Islet of Langerhans (tissue), 1 donor: ENCODE measurements around the gene AIRE.
"Not testable (repeated sequence)": the region's sequence is repeated elsewhere in the genome, so short reads cannot be mapped to it uniquely, and the experiment has no call there.

Source experiments
- FAIRE-seq: peaks from one replicate; lab custom pipeline; 2011; peaks lifted over from hg19 to GRCh38; lab: Jason Lieb, UNC

AIRE gene

DNA sequence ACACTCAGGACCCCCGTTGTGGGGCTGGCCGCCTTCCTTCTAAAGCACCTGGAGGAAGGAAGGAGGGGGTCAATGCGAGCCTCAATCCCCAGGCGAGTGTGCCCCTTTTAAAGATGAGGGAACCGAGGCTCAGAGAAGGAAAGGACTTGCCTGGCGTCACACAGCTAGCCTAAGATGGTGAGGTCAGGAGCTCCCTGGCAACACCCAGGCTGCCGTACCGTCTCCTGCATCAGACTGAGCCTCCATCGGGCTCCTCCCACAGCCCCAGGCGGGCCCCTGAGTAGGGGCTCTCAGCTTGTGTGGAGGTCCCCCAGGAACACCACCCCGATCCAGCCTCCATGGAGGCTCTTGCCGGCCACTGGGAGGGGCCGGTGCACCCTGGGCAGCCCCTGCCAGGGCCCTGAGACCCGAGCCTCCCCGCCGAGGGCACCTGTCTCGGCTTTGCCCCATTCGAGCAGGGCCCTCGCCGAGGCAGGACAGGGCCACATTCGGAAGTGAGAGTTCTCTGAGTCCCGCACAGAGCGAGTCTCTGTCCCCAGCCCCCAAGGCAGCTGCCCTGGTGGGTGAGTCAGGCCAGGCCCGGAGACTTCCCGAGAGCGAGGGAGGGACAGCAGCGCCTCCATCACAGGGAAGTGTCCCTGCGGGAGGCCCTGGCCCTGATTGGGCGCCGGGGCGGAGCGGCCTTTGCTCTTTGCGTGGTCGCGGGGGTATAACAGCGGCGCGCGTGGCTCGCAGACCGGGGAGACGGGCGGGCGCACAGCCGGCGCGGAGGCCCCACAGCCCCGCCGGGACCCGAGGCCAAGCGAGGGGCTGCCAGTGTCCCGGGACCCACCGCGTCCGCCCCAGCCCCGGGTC is at the start of gene AIRE:
AIRE (plus strand) TSS at position 739 of the 855 bp plus-strand sequence. CDS start 131 bp downstream, outside the sequence.
- no peak for FAIRE-seq

DNA sequence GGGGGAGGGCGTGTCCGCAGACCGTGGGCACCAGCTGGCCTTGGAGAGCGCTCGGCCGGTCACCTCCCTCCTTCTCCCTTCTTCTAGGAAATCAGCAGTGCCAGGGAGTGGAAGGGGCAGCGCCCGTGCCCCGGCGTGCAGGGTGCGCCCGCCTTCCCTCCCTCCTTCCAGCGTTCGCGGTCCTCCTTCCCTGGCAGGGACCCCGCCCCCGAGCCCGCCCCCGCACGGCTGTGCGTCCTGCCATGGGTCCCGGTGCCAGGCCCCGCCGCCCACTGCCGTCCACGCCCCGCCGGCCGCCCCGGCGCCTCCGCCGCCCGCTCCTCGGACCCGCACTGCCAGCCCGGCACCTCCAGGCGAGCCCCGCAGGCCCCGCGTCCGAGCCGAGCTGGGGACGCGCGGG is 45.3 kb upstream of the AIRE start:
- FAIRE-seq, result not testable (repeated sequence)

DNA sequence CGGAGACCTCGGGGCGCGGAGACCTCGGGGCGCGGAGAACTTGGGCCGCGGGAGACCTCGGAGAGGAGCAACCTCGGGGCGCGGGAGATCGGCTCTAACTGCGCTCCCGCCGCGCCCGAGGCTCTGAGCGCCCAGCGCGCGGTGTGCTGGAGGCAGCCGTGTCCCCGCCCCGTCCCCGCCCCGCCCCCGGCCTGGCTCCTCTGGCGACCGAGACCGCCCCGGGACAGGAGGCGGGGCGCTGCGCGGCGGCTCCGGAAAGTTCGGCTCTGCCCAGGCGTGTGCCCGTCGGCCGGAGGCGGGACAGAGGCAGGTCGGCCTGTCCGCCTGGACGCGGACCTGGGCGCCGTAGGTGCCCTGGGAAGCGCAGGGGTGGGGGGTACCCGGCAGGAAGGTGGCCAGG is 44.8 kb upstream of the AIRE start, which contains the start of gene ICOSLG:
ICOSLG (minus strand) TSS at position 102 of the 400 bp plus-strand sequence. CDS start 126 bp downstream, outside the sequence.
- FAIRE-seq, result not testable (repeated sequence)

DNA sequence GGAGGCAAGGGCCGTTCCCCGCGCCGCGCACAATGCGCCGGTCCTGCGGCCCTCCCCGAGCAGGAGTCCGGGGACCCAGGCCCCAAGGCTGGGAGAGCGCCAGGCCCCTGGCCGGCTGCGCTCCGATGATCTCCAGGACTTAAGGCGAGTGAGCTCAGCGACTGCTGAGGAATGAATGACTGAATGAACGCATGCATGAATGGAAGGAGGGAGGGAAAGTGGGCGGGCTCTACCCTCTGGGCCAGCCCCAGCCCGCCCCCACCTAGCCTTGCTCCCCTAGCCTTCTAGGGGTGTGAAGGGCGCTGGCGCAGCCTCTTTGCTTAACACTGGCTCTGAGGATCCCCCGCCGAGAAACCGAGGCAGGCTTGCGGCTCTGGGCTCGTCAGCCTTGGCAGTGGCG is 44.4 kb upstream of the AIRE start:
- FAIRE-seq, result not testable (repeated sequence)

DNA sequence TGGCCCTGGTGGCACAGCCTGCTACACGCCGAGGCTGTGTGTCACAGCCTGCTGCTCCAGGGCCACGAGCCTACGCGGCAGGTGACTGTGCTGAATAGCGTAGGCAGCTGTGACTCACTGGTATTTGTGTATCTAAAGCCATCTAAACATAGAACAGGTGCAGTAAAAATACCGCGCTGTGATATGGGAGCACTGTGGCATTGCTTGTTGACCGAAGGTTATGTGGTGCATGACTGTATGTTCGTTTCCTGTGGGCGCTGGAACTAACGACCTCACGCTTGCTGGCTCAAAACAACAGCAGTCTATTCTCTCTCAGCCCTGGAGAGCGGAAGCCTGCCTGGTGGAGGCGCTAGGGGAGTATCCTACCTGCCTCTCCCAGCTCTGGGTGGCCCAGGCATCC is 41.7 kb upstream of the AIRE start:
- not testable (repeated sequence) for FAIRE-seq

DNA sequence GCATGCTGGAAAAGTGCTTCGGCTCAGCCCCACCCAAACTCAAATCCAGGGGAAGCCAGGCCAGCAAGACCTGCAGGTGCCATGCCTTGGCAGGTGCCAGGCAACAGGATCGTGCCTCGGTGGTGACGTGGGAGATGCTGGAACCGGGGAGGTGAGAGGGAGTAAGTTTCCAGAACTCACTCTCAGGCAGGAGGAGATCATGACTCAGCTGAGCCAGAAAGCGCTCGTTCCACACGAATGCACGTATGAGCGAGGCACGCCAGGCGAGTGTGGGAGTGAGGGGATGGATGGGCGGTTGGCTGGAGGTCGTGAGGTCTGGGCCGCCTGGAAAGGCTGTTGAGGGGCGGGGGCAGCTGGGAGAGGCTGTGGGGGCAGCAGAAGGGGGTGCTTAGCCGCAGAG is 37.8 kb upstream of the AIRE start:
- FAIRE-seq, result not testable (repeated sequence)

DNA sequence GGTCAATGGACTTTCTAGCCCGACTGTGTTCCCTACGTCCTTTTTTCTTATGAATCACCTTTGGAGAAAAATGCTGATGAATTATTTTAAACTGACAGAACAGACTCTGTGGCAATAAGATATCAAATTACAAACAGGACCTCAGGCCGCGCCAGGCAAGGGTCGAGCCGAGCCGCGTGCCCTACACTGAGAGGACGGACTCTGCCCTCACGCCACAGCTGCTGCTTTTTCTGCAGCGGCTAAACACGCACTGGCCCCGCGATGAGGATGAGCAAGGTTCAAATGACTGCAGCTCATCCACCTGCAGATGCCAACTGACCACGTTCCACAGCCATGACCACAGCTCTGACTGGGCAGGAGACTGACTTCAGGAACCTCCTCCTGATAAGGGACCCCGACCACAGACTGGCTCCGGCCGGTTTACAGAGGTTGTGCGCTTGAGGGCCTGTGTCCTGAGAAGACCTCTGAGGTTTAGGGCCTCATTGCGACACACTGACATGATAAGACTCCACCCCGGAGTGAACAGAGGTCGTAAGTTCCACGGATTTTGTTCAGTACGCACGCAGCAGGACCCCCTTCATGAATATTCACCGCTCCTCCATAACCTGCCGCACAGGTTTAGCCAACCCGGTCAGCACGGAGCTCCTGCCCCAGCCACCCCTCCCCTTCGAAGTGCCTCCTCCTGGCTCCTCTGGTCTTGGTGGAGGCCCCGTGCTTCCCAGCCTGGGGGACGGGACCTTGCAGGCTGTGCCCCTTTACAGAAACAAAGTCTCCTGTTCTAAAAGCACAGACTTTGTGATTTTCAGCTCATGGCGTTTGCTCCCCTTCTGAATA is 36.3 kb upstream of the AIRE start:
- not testable (repeated sequence) for FAIRE-seq

DNA sequence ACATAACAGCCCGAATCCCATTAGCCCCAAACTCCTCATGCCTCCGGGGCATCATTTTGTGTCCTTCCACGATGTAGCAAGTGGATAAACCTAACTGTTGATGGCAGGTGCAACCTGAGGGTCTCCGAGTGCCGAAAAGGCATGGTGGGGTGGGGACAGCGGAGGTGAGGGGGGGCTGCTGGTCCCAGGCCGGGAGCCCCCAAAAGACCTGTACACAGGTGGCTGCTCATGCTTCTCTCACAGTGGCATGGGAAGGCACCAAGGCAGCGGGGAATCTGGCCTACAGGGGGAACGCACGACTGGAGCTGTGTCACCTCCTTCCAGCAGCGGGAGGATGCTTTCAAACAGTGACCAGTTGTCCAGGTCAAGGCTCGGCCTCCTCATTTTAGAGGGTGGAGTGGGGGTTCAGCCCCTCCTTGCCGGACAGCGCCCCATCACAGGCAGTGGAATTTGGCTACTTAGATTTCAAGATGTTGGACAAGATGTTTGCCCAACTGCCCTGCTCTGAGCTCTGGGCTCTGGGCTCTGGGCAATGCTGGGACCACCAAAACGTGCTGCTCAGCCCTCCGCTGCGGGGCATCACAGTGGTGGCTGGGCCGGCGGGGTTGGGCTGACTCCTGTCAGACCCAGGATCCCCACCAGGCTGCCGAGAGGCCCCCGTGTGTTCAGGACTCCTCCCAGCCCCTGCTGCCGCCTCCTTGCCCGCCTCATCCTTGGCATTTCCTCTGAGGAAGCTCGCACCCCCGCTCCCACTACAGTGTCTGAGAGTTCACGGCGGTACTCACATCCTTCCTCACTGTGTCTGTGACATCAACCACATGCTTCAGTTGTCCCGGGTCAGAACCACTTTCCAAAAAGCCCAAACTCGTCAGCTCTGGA is 31.6 kb upstream of the AIRE start:
- FAIRE-seq, result no peak

DNA sequence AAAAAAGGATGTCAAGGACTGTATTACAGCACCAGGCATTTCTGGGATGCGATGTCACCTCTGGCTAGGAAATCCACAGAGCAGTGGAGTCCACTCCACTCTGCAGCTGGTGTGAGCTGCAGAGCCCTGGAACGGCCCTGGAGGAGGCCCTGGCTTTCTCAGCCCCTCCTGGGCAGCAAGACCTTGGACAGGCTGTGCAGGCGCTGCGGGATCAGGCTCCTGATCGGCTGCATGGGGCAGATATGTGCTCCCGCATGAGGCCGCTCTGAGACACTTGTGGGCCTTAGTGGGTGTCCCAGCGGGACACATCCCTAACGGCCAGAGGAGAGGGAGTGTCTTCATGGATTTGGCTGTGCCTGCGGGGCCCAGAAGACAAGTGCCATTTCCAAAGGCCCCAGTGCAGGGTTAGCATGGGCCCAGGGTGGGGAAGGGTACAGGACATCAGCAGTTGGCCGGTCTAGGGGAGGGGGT is 30.1 kb upstream of the AIRE start:
- no peak for FAIRE-seq

DNA sequence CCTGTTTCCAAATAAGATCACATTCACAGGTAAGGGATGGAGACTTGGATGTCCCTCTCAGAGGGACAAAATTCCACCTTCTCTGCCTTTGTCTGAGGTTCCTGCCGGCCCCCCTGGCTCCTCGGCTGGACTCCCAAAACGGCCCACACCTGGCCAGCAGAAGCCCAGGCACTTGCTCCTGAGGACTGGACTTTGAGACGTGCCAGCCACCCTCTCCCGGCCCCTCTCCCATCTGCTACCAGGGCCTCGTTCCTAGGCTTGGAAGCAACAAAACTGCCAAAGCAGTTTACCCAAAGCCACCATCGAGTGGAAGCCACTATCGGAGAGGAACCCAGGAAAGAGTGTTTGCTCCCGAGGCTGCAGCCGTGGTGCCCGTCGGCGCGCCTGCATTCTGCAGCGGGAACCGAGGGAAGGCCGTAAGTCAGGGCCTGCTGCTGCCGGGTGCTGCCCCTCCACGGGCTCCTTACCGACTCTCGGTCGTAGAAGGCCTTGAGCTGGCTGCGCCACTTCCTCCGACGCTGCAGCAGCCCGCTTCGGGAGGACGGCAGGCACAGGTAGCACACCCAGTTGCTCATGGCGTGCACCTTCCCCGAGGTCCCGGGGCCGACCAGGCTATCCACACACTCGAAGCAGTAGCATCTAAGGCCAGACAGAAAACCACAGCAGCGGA is 27.5 kb upstream of the AIRE start:
- FAIRE-seq, result no peak

DNA sequence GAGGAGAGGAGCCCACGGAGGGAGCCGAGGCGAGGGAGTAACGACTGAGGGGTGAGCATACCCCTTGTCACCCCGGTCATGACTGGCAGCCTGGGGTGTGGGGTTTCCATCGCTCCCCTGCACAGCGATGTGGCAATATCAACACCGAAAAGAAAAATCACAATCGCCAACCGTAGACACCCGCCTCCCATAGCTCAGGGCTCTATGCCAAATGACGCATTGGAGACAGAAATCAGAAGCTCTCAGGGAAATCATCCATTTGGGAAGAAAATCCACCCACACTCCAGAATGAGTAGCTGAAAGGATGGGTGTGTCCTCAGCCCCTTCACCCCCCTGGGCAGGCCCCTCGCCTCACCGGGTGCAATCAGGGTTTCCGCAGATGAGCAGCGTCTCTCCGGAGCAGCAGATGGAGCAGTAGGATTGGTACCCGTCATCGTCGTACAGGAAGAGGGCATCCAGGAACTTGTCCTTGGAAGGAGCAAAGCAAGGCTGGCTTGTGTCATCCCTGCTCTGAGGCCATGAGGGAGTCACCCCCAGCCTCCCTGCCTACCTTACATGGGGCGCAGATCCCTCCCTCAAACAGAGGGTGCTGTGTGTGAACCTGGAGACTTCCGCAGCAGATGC is 26.5 kb upstream of the AIRE start:
- no peak for FAIRE-seq

DNA sequence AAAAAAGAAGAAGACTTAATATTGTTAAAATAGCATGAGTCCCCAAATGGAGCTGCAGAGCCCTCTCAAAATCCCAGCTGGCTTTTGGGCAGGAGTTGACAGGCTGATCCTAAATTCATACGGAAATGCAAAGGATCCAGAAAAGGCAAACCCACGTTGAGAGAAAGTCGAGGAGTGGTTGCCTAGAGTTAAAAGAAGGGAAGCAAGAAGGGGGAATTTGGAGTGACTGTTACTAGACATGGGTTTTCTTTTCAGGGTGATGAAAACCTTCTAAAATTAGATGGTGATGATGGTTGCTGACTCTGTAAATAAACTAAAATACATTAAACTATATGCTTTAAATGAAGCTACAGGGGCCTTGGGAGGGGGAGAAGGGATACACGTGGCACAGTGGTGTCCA is 25.6 kb upstream of the AIRE start:
- FAIRE-seq, result no peak

DNA sequence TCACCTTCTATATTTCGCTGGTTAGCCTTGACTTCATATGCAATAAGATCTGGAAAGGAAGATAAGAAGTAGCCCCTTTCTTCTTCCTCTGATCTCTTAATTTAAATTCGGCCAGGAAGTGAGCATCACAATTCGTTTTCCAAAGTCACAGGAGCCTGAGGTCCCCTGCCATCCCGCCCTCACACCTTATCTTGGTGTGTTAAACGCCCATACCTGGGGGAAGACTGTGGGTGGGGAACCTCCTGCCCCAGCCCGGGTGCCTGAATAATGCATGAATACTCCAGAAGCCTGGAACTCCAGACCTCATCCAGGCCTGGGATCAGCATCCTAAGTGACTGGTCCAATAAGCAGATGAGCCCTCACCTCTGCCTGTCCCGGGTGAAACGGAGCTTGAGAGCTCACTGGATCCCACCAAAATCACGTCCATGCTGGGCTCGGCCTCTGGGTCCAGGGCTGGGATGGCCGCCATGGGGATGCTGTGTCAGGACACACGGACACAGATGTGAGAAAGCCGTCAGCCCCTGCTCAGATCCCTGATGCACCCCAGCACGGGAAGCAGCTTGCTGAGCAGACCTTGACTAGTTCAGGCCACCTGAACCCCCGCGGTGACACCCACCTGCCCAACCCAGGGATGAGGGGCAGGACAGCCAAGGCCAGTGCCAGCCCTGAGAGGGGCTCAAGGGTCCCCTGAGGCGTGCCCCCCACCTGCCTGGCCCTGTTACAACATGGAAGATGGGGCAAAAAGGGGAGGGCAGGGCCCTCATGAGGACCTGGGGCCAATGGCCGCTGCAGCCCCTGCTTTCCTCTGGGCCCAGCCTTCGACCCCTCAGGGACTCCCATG is 24.7 kb upstream of the AIRE start:
- FAIRE-seq, result no peak

DNA sequence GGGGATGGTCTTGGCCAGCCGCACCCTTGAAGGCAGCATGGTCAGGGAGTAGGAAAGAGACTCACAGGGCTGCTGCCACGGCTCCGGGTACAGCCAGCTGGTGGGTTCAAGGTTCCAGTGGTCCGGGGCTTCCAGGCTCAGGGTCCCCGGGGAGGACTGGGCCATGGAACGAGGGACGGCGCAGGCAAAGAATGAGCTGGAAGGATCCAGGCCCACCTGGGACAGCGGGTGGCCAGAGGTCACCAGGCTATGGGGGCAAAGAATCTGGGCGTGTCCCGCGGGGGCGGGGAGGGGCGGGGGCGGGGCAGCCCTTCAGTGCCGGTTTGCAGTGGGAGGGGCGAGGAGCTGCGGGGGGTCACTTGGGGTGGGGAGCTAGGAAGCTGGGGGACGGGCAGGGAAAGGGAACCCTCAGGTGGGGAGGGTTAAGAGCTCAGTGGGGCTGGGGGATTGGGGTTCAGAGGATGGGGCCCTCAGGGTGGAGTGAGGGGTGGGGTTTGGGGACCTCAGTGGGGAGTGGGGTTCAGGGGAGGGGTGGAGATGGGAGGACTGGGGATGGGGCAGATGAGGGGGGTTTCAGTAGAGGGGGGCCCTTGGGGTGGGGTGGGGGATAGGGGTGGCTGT is 23.9 kb upstream of the AIRE start, which contains the start of gene DNMT3L:
DNMT3L (minus strand) TSS at position 223 of the 621 bp plus-strand sequence. CDS start 638 bp downstream, outside the sequence.
- FAIRE-seq, result no peak

DNA sequence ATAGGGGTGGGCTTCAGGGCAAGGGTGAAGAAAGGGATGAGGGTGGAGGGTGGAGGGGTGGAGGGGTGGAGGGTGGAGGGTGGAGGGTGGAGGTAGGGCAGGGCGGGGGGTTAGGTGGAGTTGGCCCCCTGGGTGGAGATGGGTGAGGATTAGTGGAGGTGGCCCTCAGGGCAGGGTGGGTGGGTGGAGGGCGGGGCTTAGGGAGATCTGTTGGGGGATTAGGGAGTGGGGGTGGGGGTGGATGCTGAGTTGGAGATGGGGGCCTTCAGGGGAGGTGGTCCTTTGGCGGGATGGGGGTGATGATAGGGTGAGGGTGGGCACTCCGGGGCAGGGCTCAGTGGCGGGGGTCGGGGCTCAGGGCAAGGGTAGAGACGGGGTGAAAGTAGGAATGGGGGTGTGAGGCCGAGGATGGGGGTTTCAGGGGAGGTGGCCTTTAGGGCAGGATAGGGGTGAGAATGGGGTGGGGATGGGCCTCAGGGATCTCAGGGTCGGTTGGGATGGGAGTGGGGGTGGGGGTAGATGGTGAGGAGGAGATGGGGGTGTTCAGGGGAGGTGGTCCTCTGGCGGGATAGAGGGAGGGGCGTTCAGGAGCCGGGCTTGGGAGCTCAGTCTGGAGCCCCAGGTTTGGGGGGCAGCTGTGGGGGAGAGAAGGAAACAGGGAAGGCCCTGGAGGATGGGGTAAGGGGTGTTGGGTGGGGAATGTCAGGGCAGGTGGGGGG is 23.2 kb upstream of the AIRE start:
- FAIRE-seq, result no peak

DNA sequence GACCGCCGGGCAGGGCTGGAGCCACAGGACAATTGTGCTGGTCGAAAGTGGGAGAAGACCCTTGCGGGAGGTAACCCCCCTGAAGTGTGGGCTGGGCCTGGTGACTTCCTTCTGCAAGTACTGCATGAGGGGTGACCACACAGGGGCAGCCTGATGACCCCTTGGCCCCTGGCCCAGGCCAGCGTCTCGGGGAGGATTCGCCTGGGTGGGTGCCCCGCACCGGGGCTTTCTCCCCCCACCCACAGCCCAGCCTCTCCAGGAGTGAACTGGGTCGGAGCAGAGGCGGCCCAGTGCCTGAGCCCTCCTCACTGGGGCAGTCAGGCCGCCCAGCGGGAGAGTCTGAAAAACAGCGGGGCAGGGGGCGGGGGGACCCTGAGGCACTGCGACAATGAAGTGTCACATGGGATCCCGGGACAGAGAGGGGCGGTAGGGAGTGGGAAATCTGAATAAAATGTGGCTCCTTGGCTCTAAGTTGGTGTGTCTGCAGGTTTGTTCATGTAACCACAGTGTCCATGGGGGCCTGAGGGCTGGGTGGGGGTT is 22.4 kb upstream of the AIRE start:
- FAIRE-seq, result no peak

DNA sequence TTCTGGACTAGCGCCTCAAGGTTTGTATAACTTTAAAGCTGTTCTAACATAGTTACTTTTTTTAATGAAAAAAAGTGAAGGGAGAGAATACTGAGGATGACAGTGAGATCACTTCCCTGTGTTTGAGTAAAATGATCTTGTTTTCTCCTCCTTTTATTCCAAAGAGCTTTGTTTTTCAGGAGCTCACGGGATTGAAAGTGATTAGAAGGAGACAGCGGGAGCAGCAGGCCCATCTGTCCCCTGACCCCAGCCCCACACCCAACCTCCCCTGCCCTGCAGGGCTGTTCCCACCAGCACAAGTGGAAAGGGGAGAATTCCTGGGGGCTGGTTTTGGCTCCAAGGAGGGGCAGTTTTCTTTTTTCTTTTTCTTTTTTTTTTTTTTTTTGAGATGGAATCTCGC is 21.9 kb upstream of the AIRE start:
- no peak for FAIRE-seq

DNA sequence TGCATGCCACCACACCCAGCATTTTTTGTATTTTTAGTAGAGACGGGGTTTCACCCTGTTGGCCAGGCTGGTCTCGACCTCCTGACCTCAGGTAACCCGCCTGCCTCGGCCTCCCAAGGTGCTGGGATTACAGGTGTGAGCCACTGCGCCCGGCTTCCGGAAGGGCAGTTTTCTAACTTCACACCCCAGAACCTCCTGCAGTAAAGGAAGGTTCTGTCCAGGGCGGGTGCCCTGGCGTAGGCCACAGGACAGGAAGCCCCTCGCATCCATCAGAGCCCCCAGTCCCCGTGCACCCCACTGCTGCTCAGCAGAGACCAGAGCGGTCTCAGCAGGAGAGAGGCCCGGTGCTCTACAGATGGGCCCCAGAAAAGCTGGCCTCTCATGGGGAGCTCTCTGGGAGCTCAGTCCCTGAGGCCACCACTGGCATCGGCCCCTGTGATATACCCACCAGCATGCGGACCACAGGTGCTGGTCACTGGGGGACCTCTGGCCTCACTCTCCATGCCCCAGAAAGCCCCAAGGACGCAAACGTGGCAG is 19.9 kb upstream of the AIRE start:
- no peak for FAIRE-seq
